Mesenchymal stem cell (in vitro differentiated cells and primary cell): Measurements from ENCODE around the gene EPC1.
A peak's percentile ranks its signal among the peaks of the same experiment; 100 is the strongest.

ENCODE experiments used
- DNase-seq: peaks from one replicate; pipeline ENCODE4 v3.0.0-alpha.2; 2013
- H2AFZ ChIP-seq: one replicate; pipeline ENCODE4 v1.6.1; 2013; ENCODE audit warnings: low read depth, mild to moderate bottlenecking, control low read depth, inconsistent platforms, low read length, moderate library complexity
- H2AK5ac ChIP-seq: 2 replicates; pipeline ENCODE4 v1.6.1; 2013; ENCODE audit warnings: low read length, moderate library complexity, mild to moderate bottlenecking, inconsistent platforms; ENCODE audit not compliant: severe bottlenecking
- H2BK120ac ChIP-seq: one replicate; pipeline ENCODE4 v1.6.1; 2013; ENCODE audit warnings: low read depth, mild to moderate bottlenecking, inconsistent platforms, low read length, moderate library complexity
- H2BK12ac ChIP-seq, 2 experiments: one replicate each; pipeline ENCODE4 v1.6.1; 2013; ENCODE audit warnings: inconsistent platforms in 2 of 2, low read length in 2 of 2, mild to moderate bottlenecking in 2 of 2, moderate library complexity in 2 of 2, control low read depth in 1 of 2
- H2BK15ac ChIP-seq: one replicate; pipeline ENCODE4 v1.6.1; 2013; ENCODE audit warnings: mild to moderate bottlenecking, low read depth, inconsistent platforms; ENCODE audit not compliant: poor library complexity, severe bottlenecking
- H2BK5ac ChIP-seq: 2 replicates; pipeline ENCODE4 v1.6.1; 2013; ENCODE audit warnings: low read depth, mild to moderate bottlenecking, low read length, control low read depth, inconsistent platforms; ENCODE audit not compliant: poor library complexity, severe bottlenecking
- H3K14ac ChIP-seq, 2 experiments: one replicate each; pipeline ENCODE4 v1.6.1; 2013; ENCODE audit warnings: inconsistent platforms in 2 of 2, low read length in 2 of 2, control low read depth in 1 of 2, mild to moderate bottlenecking in 1 of 2, moderate library complexity in 1 of 2
- H3K18ac ChIP-seq, 2 experiments: one replicate each; pipeline ENCODE4 v1.6.1; 2013; ENCODE audit warnings: inconsistent platforms in 2 of 2, low read length in 2 of 2, control low read depth in 1 of 2, low read depth in 1 of 2, mild to moderate bottlenecking in 1 of 2
- H3K23ac ChIP-seq, 2 experiments: one replicate each; pipeline ENCODE4 v1.6.1; 2013; ENCODE audit warnings: inconsistent platforms in 2 of 2, low read length in 2 of 2, mild to moderate bottlenecking in 2 of 2, moderate library complexity in 2 of 2, control low read depth in 1 of 2
- H3K27ac ChIP-seq: 2 replicates; pipeline ENCODE4 v1.5.1; 2013; ENCODE audit warnings: mild to moderate bottlenecking, moderate library complexity, low read length, control low read depth, inconsistent platforms; ENCODE audit not compliant: poor library complexity, severe bottlenecking
- H3K27me3 ChIP-seq, 2 experiments: 2 replicates each; pipeline versions ENCODE4 v1.6.1 to v1.7.0; 2013; ENCODE audit warnings: low read length in 2 of 2, mild to moderate bottlenecking in 2 of 2, moderate library complexity in 2 of 2, control low read depth in 1 of 2, inconsistent platforms in 1 of 2; ENCODE audit not compliant: control insufficient read depth in 1 of 2, insufficient read depth in 1 of 2
- H3K36me3 ChIP-seq, 2 experiments: 2 replicates each; pipeline versions ENCODE4 v1.6.1 to v1.7.0; 2013; ENCODE audit warnings: low read length in 2 of 2, control low read depth in 1 of 2, inconsistent platforms in 1 of 2, low read depth in 1 of 2, mild to moderate bottlenecking in 1 of 2; ENCODE audit not compliant: insufficient read depth in 2 of 2, control insufficient read depth in 1 of 2
- H3K4ac ChIP-seq, 2 experiments: one replicate each; pipeline ENCODE4 v1.6.1; 2013; ENCODE audit warnings: inconsistent platforms in 2 of 2, low read length in 2 of 2, mild to moderate bottlenecking in 2 of 2, moderate library complexity in 2 of 2, control low read depth in 1 of 2, low read depth in 1 of 2
- H3K4me1 ChIP-seq: 2 replicates; pipeline ENCODE4 v1.6.1; 2013; ENCODE audit warnings: low read depth, low read length, control low read depth; ENCODE audit not compliant: control insufficient read depth, insufficient read depth
- H3K4me2 ChIP-seq: 2 replicates; pipeline ENCODE4 v1.6.1; 2013; ENCODE audit warnings: low read length, mild to moderate bottlenecking, inconsistent platforms; ENCODE audit not compliant: poor library complexity, severe bottlenecking
- H3K4me3 ChIP-seq, 2 experiments: 2 replicates each; pipeline versions ENCODE4 v1.5.1 to v1.7.0; 2013; ENCODE audit warnings: low read length in 2 of 2, mild to moderate bottlenecking in 2 of 2, control low read depth in 1 of 2, low read depth in 1 of 2; ENCODE audit not compliant: insufficient read depth in 1 of 2
- H3K79me1 ChIP-seq: replicated peaks from 2 replicates; pipeline ENCODE4 v1.6.1; 2013; ENCODE audit warnings: mild to moderate bottlenecking, control low read depth, low read length, inconsistent platforms; ENCODE audit not compliant: poor library complexity, severe bottlenecking
- H3K9ac ChIP-seq: 2 replicates; pipeline ENCODE4 v1.7.0; 2013; ENCODE audit warnings: mild to moderate bottlenecking, low read length, moderate library complexity
- H3K9me3 ChIP-seq: 2 replicates; pipeline ENCODE4 v1.7.0; 2013; ENCODE audit warnings: mild to moderate bottlenecking, low read length; ENCODE audit not compliant: control insufficient read depth
- H4K8ac ChIP-seq: one replicate; pipeline ENCODE4 v1.6.1; 2013; ENCODE audit warnings: inconsistent platforms, mild to moderate bottlenecking, low read length, moderate library complexity
- H4K91ac ChIP-seq: one replicate; pipeline ENCODE4 v1.6.1; 2013; ENCODE audit warnings: mild to moderate bottlenecking, low read length, inconsistent platforms
- WGBS: methylation state at CpG from one replicate; pipeline ENCODE4 v1.1.7; 2013; ENCODE audit warnings: mixed read lengths; 5-methylcytosine and 5-hydroxymethylcytosine counted together

The EPC1 gene

GRCh38 chr10:32349199-32349585, 2.2 kb upstream of the EPC1 start:
- no peak overlapping the region for H3K14ac ChIP-seq
- no peak overlapping the region for H2BK5ac ChIP-seq
- DNase-seq = no peak
- H2AFZ ChIP-seq = no peak overlapping the region
- H3K4me1 ChIP-seq = peaks cover 3% of the 10 kb centered on the region
- H3K4me3 ChIP-seq = no peak overlapping the region
- no peak overlapping the region for H3K23ac ChIP-seq
- no peak overlapping the region for H2AK5ac ChIP-seq
- H3K18ac ChIP-seq = no peak overlapping the region
- H3K4ac ChIP-seq = no peak overlapping the region
- no peak overlapping the region for H4K8ac ChIP-seq
- no peak overlapping the region for H4K91ac ChIP-seq
- H2BK12ac ChIP-seq = no peak overlapping the region
- no peaks in the 10 kb centered on the region for H3K9me3 ChIP-seq
- H3K9ac ChIP-seq = no peak overlapping the region
- no peak overlapping the region for H2BK120ac ChIP-seq
- H3K79me1 ChIP-seq = peaks cover 8% of the 10 kb centered on the region
- no peak overlapping the region for H3K27ac ChIP-seq
- H3K36me3 ChIP-seq = peaks cover 1 to 2% of the 10 kb centered on the region in 2 experiments
- H3K4me2 ChIP-seq = no peak overlapping the region
- no peaks in the 10 kb centered on the region for H3K27me3 ChIP-seq
- 100% methylated on average over 2 of the region's 2 CpGs for whole genome bisulfite sequencing
- H2BK15ac ChIP-seq = no peak overlapping the region

GRCh38 chr10:32348297-32349198, 1.6 kb upstream of the EPC1 start:
- Histone ChIP-seq H3K27me3 (no peaks in the 10 kb centered on the region), H3K9ac (no peak overlapping the region), H3K18ac (no peak overlapping the region), H3K9me3 (no peaks in the 10 kb centered on the region), H2AK5ac (no peak overlapping the region), H4K91ac (no peak overlapping the region), H3K27ac (no peak overlapping the region), H3K4me2 (no peak overlapping the region), H2BK120ac (no peak overlapping the region), H3K36me3 (peaks cover 2 to 7% of the 10 kb centered on the region in 2 experiments), H3K23ac (no peak overlapping the region), H3K4ac (no peak overlapping the region), H2BK12ac (no peak overlapping the region), H2BK15ac (no peak overlapping the region), H2AFZ (no peak overlapping the region), H3K4me1 (peaks cover 3% of the 10 kb centered on the region), H3K14ac (no peak overlapping the region), H3K4me3 (peak overlapping the region in 1 of 2 experiments; percentile 91), H2BK5ac (no peak overlapping the region), H4K8ac (no peak overlapping the region), H3K79me1 (peaks cover 8% of the 10 kb centered on the region)
- DNase-seq = no peak
- WGBS = 89% methylated on average over 18 of the region's 18 CpGs

- Histone ChIP-seq H4K8ac (peak overlapping the region; percentile 69), H3K27me3 (no peaks in the 10 kb centered on the region), H2BK15ac (peak overlapping the region; percentile 26), H2AFZ (peak overlapping the region; percentile 89), H2BK120ac (peak overlapping the region; percentile 61), H3K18ac (peak overlapping the region; percentile 94 to 100), H4K91ac (peak overlapping the region; percentile 25), H2AK5ac (no peak overlapping the region), H3K23ac (no peak overlapping the region), H3K27ac (peak overlapping the region; percentile 59), H3K9ac (peak overlapping the region; percentile 100), H3K9me3 (no peaks in the 10 kb centered on the region), H3K4me2 (peak overlapping the region; percentile 91), H2BK5ac (peak overlapping the region; percentile 66), H3K4ac (peak overlapping the region; percentile 57 to 75), H3K4me1 (peaks cover 2% of the 10 kb centered on the region), H3K36me3 (peaks cover 5 to 7% of the 10 kb centered on the region in 2 experiments), H2BK12ac (peak overlapping the region in 1 of 2 experiments; percentile 63), H3K79me1 (peaks cover 5% of the 10 kb centered on the region), H3K14ac (peak overlapping the region in 1 of 2 experiments; percentile 84), H3K4me3 (peak overlapping the region; percentile 85 to 91)
- 0% methylated on average over 20 of the region's 49 CpGs for WGBS
- no peak for DNase-seq
These were observed 535 bp upstream of the EPC1 start for GRCh38 chr10:32347363-32348022.

- Histone ChIP-seq H3K4me2 (peak overlapping the region; percentile 95), H3K4me1 (peaks cover 2% of the 10 kb centered on the region), H3K14ac (peak overlapping the region; percentile 99 to 100), H3K9ac (peak overlapping the region; percentile 100), H3K36me3 (peaks cover 5 to 7% of the 10 kb centered on the region in 2 experiments), H3K79me1 (peaks cover 3% of the 10 kb centered on the region), H2BK12ac (peak overlapping the region in 1 of 2 experiments; percentile 66), H2BK120ac (peak overlapping the region; percentile 100), H3K9me3 (no peaks in the 10 kb centered on the region), H2BK5ac (peak overlapping the region; percentile 100), H3K27ac (peak overlapping the region; percentile 100), H3K23ac (no peak overlapping the region), H3K4me3 (peak overlapping the region; percentile 85 to 91), H2BK15ac (peak overlapping the region; percentile 100), H4K91ac (peak overlapping the region; percentile 100), H3K4ac (peak overlapping the region; percentile 100), H3K18ac (peak overlapping the region; percentile 100), H4K8ac (peak overlapping the region; percentile 100), H3K27me3 (no peaks in the 10 kb centered on the region), H2AK5ac (no peak overlapping the region), H2AFZ (peak overlapping the region; percentile 89)
- DNase-seq = peak; percentile 96
- 0% methylated on average over 16 of the region's 30 CpGs for WGBS
These were observed 816 bp downstream of the EPC1 start for GRCh38 chr10:32346134-32346550.
